Thyroid gland (tissue), 4 donors: ENCODE results near the gene PTP4A2.

Experiments used
- CTCF ChIP-seq, 6 experiments: fragments of 200-600 bp in 3 of 6; fragments of 450-650 bp in 3 of 6; sonication (generic) in 3 of 6; IDR thresholded peaks; one replicate each; pipeline ENCODE4 v1.5.1; 2016 to 2019; ENCODE audit warnings: antibody characterized with exemption in 6 of 6, mild to moderate bottlenecking in 2 of 6, inconsistent platforms in 1 of 6, moderate library complexity in 1 of 6
- POLR2A ChIP-seq, 2 donors: fragments of 450-650 bp; IDR thresholded peaks; one replicate each; pipeline ENCODE4 v1.6.1; 2017; ENCODE audit warnings: antibody characterized with exemption in 2 of 2, mild to moderate bottlenecking in 2 of 2, moderate library complexity in 1 of 2

- TF ChIP-seq POLR2A (IDR thresholded peaks at IDR 0.05) (no peak), CTCF (IDR thresholded peaks at IDR 0.05) (no peak)
These were observed 42.8 kb upstream of the PTP4A2 start for GRCh38 chr1:31980835-31981455.
